Measurements from ENCODE around the gene NPIPB8. TPM values are rescaled to one million over a fixed set of nuclear protein-coding genes. Genes with fewer than 3 reads are reported as not detected.
"Not testable (repeated sequence)": the region's sequence is repeated elsewhere in the genome, so short reads cannot be mapped to it uniquely, and the experiment has no call there.

NPIPB8 gene
- not detected for total RNA-seq

DNA sequence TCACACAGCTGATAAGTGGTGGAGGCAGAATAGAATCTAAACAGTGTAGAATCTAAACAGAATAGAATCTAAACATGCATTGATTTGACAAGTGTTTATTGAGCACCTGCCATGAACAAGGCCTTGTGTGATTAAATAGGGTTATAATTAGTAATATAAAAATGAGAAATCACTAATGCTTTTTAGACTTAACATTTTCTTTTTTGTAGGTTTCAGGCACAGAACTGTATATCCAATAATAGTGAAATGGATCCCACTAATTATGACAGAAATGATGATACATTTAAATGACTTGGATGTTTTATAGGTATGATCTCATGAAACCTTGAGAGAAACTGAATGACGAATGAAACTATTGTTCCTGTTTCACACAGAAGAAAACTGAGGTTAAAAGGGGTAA is at the start of gene NPIPB8:
NPIPB8 (plus strand) TSS at position 301 of the 400 bp plus-strand sequence. CDS start 296 bp downstream, outside the sequence.
- not testable (repeated sequence) for DNase-seq (ENCODE audit: low read depth in 2 of 3, low spot score in 2 of 3)

DNA sequence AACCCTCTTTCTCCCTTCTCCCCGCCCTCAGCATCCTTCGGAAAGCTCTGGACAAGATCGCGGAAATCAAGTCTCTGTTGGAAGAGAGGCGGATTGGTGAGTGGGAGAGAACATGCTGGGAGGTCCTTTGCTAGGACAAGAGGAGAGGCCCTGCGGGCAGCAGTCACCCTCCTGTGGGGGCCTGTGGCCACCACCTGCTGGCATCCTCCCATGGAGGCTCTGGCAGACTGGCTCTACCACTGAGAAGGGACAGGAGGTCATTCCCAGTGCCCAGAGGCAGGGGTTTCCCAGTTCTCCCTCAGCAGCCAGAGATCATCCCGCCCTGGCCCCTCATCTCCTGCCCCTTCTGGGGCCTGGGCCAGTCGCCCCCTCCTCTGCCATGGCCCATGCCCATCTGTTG is 48.8 kb upstream of the NPIPB8 start:
- DNase-seq (ENCODE audit: low read depth in 2 of 3, low spot score in 2 of 3): no peak

DNA sequence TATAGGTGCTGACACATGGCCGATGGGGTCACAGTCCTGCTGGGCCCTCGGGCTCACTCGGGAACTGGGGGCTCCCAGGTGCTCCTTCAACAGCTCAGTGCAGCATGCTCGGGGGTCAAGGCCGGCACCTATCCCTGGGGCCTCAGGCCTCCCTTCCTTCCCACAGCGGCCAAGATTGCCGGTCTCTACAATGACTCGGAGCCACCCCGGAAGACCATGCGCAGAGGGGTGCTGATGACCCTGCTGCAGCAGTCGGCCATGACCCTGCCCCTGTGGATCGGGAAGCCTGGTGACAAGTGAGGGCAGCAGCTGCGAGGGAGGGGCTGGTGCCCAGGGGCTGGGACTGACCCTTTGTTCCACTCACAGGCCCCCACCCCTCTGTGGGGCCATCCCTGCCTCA is 47.9 kb upstream of the NPIPB8 start:
- DNase-seq (ENCODE audit: low read depth in 2 of 3, low spot score in 2 of 3): no peak

DNA sequence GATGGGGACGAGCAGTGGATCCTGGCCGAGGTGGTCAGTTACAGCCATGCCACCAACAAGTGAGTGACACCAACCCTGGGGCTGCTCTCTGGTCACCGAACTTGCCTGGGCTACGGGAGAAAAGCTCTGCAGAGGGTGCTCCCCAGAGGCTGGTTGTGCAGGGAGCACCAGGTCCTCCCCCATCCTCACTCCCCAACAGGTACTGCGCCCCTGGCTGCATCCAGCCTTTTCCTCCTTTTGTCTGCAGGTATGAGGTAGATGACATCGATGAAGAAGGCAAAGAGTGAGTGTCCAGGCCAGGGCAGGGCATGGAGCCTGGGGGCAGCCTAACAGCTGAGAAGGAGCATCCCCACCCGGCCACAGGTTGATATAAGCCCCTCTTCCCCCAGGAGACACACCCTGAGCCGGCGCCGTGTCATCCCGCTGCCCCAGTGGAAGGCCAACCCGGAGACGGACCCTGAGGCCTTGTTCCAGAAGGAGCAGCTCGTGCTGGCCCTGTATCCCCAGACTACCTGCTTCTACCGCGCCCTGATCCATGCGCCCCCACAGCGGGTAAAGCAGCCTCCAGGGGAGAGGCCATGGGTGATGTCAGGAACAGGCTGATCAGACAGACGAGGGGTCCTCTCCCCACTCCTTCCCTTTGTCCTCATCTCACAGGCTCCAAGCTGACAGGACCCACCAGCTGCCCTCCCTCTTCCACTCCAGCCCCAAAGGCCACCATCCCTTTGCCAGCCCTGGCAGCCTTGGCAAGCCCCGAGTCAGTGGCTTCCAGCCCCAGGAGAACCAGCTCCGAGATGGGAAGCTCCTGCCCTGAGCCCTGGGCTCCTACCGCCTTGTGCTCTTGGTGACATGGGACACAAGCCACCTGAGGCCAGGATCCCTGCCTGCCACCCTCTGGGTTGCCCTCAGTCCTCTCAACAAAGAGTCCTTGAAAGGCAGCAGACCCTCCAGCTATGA is 47.2 kb upstream of the NPIPB8 start:
- no peak for DNase-seq (ENCODE audit: low read depth in 2 of 3, low spot score in 2 of 3)

DNA sequence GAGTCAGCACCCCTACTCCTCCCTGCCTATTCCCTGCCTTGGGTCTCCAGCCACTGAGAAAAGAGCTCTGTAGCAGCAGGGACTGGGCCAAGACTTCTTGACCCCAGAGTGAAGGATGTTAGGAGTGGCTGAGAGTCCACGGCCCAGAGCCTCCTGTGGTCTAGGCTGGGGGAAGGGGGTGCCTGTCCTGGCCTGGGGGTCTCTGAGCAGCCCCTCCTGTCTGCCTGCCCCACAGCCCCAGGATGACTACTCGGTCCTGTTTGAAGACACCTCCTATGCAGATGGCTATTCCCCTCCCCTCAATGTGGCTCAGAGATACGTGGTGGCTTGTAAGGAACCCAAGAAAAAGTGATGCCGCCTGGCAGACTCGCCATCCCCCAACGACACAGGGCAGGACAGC is 46.5 kb upstream of the NPIPB8 start:
- DNase-seq (ENCODE audit: low read depth in 2 of 3, low spot score in 2 of 3): no peak

DNA sequence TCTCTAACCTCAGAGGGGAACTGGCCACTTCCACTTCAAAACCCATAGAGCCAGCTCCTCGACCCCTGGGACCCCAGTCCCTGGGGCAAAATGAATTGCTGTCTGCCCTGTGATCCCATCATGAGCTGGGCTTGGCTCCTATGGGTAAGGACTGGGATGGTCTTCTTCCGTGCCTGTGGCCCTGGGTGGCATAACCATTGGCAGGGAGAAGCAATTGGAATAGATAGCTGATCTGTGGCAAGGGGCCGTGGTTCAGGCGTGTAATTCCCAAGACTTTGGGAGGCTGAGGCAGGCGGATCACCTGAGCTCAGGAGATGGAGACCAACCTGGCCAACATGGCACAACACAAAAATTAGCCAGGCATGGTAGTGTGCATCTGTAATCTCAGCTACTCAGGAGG is 45.4 kb upstream of the NPIPB8 start:
- no peak for DNase-seq (ENCODE audit: low read depth in 2 of 3, low spot score in 2 of 3)

DNA sequence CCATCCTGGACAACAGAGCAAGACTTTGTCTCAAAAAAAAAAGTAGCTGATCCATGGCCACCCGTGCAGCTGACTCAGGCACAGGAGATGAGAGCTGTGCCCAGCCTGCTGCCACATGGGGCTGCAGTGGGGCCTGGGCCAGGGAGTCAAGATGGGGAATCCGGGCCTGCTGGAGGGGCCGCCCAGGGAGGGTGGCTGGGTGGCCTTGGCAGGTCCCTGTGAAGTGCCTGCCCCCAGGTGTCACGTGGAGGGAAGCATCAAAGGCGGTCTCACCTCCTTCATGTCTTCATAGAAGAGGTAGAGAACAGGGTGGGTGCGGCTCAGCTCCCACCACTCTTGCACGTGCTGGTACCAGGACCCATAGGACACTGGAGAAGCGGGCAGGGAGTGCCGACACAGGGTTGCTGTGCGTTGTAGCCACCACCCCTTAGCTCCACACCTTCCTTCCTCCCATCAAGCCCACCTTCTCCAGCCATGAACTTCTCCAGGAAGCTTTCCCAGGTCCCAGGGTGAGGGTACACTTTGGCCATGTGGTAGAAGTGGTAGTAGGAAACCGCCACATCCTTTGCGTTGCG is 44.8 kb upstream of the NPIPB8 start:
- DNase-seq (ENCODE audit: low read depth in 2 of 3, low spot score in 2 of 3): no peak

DNA sequence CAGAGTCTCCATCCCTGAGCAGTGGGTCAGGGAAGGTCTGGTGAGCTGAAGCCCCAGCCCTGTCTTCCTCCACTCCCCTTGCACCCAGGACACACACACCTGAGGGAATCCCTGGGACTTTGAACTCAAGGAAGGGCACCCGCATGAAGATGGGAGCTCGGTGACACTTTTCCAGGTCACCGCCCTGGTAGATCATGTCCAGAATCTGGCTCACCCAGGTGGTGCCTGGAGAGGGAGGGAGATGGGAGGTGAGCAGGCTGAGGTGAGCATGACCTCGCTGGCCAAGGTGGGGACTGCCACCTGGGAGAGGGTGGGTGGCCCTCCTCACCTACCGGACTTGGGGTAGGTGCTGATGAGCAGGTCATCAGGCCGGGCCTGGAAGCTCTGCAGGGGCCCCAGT is 42.4 kb upstream of the NPIPB8 start:
- DNase-seq (ENCODE audit: low read depth in 2 of 3, low spot score in 2 of 3): not testable (repeated sequence)

DNA sequence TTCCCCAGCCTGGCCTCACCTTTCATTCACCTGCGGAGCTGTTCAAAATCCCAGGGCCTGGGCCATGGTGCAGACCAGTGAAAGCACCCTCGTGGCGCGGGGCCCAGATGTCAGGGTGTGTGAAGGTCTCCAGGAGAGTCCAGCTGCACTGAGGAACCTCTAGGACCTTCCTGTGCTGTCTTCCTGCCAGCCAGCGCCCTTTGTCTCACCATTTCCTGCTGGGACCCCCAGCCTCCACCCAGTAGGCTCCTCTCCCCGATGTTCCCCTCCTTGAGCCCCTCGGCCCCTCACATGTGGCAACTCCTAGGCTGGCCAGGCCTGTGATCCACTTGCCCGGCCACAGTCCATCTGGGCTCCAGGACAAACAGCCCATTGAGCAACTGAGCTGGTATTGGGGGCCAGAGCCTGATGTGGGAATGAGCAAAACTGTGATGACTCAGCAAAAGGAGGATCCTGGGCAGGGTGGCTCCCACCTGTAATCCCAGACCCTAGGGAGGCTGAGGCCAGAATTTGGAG is 41.7 kb upstream of the NPIPB8 start:
- no peak for DNase-seq (ENCODE audit: low read depth in 2 of 3, low spot score in 2 of 3)

DNA sequence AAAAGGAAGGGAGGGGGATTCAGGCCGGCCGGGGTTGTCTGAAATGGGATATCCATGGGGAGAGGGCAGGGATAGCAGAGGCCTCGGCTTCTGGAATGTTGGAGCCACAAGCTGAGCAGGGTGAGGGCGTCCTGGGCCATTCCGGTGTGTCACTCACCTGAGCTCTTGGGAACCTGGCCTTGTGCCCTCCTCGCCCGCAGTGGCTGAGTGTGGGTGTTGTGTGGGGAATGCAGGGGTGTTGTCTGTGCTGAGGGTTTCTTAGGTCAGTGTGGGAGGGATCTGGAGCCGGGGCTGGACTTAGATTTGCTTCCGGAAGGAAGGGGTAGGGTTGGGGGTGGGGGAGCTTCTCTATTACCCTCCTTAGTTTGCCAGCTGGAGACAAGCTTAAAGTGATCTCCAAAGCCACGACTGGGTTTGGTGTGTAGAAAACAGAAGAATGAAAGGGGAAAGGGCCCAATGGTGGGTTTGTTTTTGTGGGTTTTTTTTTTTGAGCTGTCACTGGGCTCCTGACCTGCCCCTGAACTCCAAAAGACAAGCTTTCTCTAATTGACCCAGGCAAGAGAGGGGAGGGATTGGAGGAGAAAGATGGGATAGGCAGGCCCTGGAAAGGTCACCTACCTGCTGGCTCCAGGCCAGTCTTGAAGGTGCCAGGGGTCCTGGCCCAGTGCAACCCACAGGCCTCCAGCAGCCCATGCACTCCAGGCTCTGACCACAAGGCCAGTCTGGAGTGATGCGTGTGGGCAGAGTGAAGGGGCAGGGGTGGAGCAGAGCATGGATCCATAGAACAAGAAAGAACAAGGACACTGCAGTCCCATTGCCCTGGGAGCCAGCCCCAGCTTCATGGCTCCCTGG is 40.8 kb upstream of the NPIPB8 start, which contains the start of gene SULT1A2:
SULT1A2 (minus strand) TSS at position 211 of the 852 bp plus-strand sequence. CDS start 1,120 bp downstream, outside the sequence.
- DNase-seq (ENCODE audit: low read depth in 2 of 3, low spot score in 2 of 3): peak in 1 of 3 donors; percentile 16

DNA sequence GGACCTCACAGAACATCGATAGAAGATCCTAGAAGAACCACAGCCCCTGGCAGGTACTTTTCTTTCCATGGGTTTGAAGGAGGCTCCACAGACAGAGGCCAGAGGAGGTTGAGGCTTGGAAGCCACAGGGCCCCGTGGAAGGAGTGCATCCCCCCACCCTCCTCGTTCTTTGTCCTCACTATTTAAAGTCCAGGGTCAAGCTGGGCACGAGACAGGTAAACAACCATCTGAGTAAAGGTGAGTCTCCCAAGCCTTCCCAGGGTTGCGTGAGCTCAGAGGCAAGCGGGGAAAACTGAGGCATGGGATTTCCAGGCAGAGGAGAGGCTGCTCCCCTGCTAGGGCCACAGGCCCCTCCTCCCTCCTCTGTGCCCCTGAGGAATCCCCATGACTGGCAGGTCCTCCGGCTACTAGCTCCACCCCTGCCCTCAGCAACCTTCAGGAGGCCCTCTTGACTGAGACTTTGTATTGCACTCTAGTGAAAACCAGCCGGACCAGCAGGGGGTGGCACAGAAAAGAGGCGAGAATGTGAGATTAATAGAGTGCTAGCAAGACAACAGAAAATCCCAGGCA is 40.1 kb upstream of the NPIPB8 start:
- DNase-seq (ENCODE audit: low read depth in 2 of 3, low spot score in 2 of 3): peak in 2 of 3 donors; percentile 40 to 67

DNA sequence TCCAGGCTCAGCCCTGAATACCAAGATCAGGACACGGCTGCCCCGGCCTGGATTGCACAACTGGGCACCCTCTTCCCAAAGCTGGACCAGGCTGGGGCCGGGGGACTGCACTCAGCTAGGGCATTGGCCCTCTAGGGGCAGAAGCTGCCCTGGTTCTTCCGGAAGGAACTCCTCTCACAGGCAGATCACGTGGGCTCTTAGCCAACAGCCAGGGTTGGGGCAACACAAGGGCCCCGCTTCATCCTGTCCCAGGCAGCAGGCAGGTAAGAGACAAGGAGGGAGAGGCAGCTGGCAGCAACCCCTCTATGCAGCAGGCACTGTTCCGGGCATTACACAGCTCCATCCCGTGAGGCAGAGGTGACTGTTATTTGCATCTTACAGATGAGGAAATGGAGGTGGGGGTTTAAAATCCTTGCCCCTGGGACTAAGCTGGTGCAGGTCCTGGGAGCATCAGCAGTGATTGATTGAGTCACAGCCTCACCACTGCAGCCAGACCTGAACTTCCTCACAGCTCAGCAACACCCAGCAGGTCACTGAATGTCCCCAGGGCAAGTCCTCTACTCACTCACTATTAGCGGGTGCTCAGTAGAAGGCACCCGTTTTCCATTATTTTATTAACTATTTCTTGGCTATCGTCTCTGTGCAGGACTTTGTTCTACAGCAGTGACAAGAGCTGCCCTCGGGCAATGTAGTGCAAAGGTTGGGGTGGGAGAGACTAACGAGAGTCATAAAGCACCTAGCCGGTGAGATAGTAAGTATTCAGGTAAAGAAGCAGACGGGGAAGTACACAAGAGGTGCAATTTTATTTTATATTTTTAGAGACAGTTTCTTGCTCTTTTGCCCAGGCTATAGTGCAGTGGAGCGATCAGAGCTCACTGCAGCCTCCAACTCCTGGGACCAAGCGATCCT is 38.2 kb upstream of the NPIPB8 start:
- DNase-seq (ENCODE audit: low read depth in 2 of 3, low spot score in 2 of 3): not testable (repeated sequence)

DNA sequence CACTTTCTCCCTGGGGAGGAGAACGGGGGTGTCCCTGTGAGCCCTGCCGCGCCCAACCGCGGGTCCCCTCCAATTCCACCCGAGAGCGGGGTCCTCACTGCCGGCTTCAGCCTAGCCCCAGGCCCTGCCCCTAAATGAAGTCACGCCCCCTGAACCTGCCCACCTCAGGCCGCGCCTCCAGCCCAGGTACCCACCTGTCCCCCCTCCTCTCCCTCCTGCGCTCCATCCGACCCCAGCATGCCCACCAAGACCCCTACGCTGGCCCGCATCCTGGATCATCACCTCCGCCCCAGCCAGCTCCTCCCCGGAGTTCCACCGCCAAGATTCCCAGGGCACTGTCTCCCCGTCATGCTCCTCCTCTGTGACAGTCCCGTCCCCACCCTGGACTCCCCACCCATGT is 36.9 kb upstream of the NPIPB8 start:
- not testable (repeated sequence) for DNase-seq (ENCODE audit: low read depth in 2 of 3, low spot score in 2 of 3)

DNA sequence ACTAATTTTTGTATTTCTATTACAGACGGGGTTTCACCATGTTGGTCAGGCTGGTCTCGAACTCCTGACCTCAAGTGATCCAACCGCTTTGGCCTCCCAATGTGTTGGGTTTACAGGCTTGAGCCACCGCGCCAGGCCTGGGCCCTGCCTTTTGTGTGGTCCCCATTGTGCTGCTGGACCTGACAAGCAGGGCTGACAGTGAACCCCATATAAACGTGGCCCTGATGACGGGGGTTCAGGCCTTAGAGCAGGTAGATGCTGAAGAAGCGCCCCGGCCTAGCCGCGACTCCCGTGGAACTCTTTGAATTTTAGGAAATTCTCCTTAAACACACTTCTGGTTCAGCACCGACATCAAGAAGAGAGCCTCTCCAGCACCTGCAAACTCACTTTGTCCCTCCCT is 36.3 kb upstream of the NPIPB8 start:
- not testable (repeated sequence) for DNase-seq (ENCODE audit: low read depth in 2 of 3, low spot score in 2 of 3)

DNA sequence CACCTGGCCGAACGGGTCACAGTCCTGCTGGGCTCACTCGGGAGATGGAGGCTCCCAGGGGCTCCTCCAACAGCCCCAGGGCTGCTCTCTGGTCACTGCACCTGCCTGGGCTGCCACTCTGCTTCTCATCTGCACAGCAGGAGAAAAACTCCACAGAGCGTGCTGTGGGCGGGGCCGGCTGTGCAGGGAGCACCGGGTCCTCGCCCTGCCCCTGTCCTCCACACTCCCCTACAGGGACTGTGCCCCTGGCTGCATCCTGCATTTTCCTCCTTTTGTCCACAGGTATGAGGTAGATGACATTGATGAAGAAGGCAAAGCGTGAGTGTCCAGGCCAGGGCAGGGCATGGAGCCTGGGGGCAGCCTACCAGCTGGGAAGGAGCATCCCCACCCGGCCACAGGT is 35.8 kb upstream of the NPIPB8 start:
- not testable (repeated sequence) for DNase-seq (ENCODE audit: low read depth in 2 of 3, low spot score in 2 of 3)

DNA sequence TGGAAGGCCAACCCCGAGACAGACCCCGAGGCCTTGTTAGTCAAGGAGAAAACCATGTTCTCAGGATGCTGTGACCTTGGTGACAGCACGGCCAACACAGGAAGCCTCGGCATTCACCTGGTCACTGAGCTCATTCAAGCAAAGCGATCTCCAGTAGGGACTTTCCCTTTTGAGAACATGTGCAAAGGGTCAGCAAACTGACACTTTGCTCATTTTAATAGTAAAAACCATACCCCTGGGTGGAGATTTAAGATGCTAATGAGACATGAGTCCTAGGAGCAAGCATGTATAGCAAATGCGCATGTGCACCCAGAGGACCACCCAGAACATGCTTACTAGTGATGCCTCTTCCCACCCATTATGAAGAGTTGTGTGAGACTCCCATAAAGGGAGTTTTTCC is 35.3 kb upstream of the NPIPB8 start:
- no peak for DNase-seq (ENCODE audit: low read depth in 2 of 3, low spot score in 2 of 3)

DNA sequence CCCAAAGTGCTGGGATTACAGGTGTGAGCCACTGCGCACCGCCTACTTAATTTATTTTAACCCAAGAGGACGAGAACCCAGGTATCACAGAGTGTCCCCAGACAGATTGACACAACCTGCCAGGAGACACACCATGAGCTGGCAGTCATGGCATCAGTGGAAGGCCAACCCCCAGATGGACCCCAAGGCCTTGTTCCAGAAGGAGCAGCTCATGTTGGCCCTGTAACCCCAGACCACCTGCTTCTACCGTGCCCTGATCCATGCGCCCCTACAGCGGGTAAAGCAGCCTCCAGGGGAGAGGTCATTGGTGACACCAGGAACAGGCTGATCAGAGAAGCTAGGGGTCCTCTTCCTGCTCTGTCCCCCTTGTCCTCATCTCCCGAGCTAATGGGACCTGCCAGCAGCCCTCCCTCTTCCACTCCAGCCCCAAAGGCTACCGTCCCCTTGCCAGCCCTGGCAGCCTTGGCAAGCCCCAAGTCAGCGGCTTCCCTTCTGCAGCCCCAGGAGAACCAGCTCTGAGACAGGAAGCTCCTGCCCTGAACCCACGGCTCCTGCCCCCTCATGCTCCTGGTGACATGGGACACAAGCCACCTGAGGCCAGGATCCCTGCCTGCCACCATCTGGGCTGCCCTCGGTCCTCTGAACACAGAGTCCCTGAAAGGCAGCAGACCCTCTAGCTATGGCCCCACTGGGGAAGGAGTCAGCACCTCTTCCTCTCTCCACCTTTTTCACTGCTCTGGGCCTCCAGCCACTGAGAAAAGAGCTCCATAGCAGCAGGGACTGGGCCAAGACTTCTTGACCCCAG is 34.3 kb upstream of the NPIPB8 start:
- no peak for DNase-seq (ENCODE audit: low read depth in 2 of 3, low spot score in 2 of 3)

DNA sequence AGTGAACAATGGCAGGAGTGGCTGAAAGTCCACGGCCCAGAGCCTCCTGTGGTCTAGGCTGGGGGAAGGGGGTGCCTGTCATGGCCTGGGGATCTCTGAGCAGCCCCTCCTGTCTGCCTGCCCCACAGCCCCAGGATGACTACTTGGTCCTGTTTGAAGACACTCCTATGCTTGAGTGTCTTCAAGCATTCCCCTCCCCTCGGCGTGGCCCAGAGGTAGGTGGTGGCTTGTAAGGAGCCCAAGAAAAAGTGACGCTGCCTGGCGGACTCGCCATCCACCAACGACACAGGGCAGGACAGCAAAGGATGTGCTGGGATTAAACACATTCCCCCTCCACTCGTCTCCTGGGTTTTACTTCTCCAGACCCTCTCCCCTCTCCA is 33.7 kb upstream of the NPIPB8 start:
- DNase-seq (ENCODE audit: low read depth in 2 of 3, low spot score in 2 of 3): no peak
